Measurements from ENCODE around the gene LPAR4.

- TF ChIP-seq CTCF (IDR thresholded peaks at IDR 0.05) (no peak), POLR2AphosphoS5 (IDR thresholded peaks at IDR 0.05) (no peak)
These were observed 22.4 kb downstream of the LPAR4 start for GRCh38 chrX:78769946-78770345.

All from esophagus muscularis mucosa (tissue), 3 donors.